IMR-90 (cell line): Measurements from ENCODE around the gene GMPR.

Experiments
- BHLHE40 ChIP-seq: fragments of 150-350 bp; IDR thresholded peaks from 2 replicates; pipeline ENCODE4 v1.6.1; 2016; ENCODE audit warnings: mild to moderate bottlenecking, low read depth, low read length
- CEBPB ChIP-seq: IDR thresholded peaks from 2 replicates; pipeline ENCODE4 v1.6.1; 2012; ENCODE audit warnings: low read depth, low read length, improper control_type of control experiment
- ELK1 ChIP-seq: fragments of 150-350 bp; IDR thresholded peaks from 2 replicates; pipeline ENCODE4 v1.6.1; 2016; ENCODE audit warnings: low read depth, mild to moderate bottlenecking, low read length, moderate library complexity, borderline replicate concordance
- POLR2A ChIP-seq: IDR thresholded peaks from 2 replicates; pipeline ENCODE4 v1.6.1; 2012; ENCODE audit warnings: mild to moderate bottlenecking, low read depth, low read length
- USF2 ChIP-seq: fragments of 150-350 bp; IDR thresholded peaks from 2 replicates; pipeline ENCODE4 v1.6.1; 2017; ENCODE audit warnings: mild to moderate bottlenecking, antibody characterized with exemption, low read length, low read depth
- TF ChIP-seq, protein P1 (sequence below): conservative IDR thresholded peaks from 2 replicates; pipeline ENCODE4 v1.5.1; 2012; ENCODE audit warnings: mild to moderate bottlenecking, low read depth, low read length, improper control_type of control experiment

- TF ChIP-seq BHLHE40 (no peak), ELK1 (no peak), USF2 (no peak), POLR2A (no peak), CEBPB (no peak)
- TF ChIP-seq, protein P1, sequence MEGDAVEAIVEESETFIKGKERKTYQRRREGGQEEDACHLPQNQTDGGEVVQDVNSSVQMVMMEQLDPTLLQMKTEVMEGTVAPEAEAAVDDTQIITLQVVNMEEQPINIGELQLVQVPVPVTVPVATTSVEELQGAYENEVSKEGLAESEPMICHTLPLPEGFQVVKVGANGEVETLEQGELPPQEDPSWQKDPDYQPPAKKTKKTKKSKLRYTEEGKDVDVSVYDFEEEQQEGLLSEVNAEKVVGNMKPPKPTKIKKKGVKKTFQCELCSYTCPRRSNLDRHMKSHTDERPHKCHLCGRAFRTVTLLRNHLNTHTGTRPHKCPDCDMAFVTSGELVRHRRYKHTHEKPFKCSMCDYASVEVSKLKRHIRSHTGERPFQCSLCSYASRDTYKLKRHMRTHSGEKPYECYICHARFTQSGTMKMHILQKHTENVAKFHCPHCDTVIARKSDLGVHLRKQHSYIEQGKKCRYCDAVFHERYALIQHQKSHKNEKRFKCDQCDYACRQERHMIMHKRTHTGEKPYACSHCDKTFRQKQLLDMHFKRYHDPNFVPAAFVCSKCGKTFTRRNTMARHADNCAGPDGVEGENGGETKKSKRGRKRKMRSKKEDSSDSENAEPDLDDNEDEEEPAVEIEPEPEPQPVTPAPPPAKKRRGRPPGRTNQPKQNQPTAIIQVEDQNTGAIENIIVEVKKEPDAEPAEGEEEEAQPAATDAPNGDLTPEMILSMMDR, result no peak
Measured at GRCh38 chr6:16295471-16295870, 57.1 kb downstream of the GMPR start.
